Fibroblast of lung (primary cell): ENCODE data around the gene BMP8A. TPM values are rescaled to one million over a fixed set of nuclear protein-coding genes. Genes with fewer than 3 reads are reported as not detected.

Source experiments
- DNase-seq, 2 donors: peaks; one replicate each; pipeline versions ENCODE4 v3.0.0 to v3.0.0-alpha.2; 2010; ENCODE audit warnings: low read depth in 2 of 2
- H2AFZ ChIP-seq: 2 replicates; pipeline ENCODE4 v1.5.1; 2012; ENCODE audit warnings: low read length, control low read depth, inconsistent platforms
- H3K27ac ChIP-seq: 2 replicates; pipeline ENCODE4 v1.5.1; 2011; ENCODE audit warnings: low read length, control low read depth; ENCODE audit not compliant: insufficient read depth
- H3K27me3 ChIP-seq: 2 replicates; pipeline ENCODE4 v1.5.1; 2011; ENCODE audit warnings: mild to moderate bottlenecking, low read length; ENCODE audit not compliant: control insufficient read depth, insufficient read depth
- H3K36me3 ChIP-seq: 2 replicates; pipeline ENCODE4 v1.5.1; 2011; ENCODE audit warnings: low read length; ENCODE audit not compliant: control insufficient read depth, insufficient read depth
- H3K4me1 ChIP-seq: 2 replicates; pipeline ENCODE4 v1.5.1; 2011; ENCODE audit warnings: low read length; ENCODE audit not compliant: control insufficient read depth, insufficient read depth; ENCODE audit errors: extremely low read depth
- H3K4me2 ChIP-seq: 2 replicates; pipeline ENCODE4 v1.5.1; 2011; ENCODE audit warnings: low read length, control low read depth; ENCODE audit not compliant: insufficient read depth; ENCODE audit errors: extremely low read depth
- H3K4me3 ChIP-seq, 4 experiments: fragments of 200-600 bp in 1 of 4; sonication (generic) in 1 of 4; replicated peaks in 1 of 4; 2 replicates each; pipeline ENCODE4 v1.5.1; 2011 to 2016; ENCODE audit warnings: low read length in 4 of 4, low read depth in 3 of 4, mild to moderate bottlenecking in 3 of 4, control low read depth in 2 of 4, inconsistent platforms in 1 of 4, mixed read lengths in 1 of 4; ENCODE audit not compliant: insufficient read depth in 1 of 4; ENCODE audit errors: control extremely low read depth in 1 of 4
- H3K79me2 ChIP-seq: 2 replicates; pipeline ENCODE4 v1.5.1; 2012; ENCODE audit warnings: mild to moderate bottlenecking, low read length, inconsistent platforms; ENCODE audit not compliant: control insufficient read depth, insufficient read depth
- H3K9ac ChIP-seq: 2 replicates; pipeline ENCODE4 v1.5.1; 2011; ENCODE audit warnings: mild to moderate bottlenecking, low read length, control low read depth; ENCODE audit not compliant: insufficient read depth
- H3K9me3 ChIP-seq: 2 replicates; pipeline ENCODE4 v1.5.1; 2012; ENCODE audit warnings: low read depth, low read length; ENCODE audit not compliant: control insufficient read depth, insufficient read depth
- H4K20me1 ChIP-seq: 2 replicates; pipeline ENCODE4 v1.5.1; 2011; ENCODE audit warnings: low read length; ENCODE audit not compliant: control insufficient read depth, insufficient read depth; ENCODE audit errors: extremely low read depth
- CTCF ChIP-seq, 2 donors: IDR thresholded peaks in 1 of 2; conservative IDR thresholded peaks in 1 of 2; 1 replicate in 1 of 2; 2 replicates in 1 of 2; pipeline ENCODE4 v1.5.1; 2011 to 2012; ENCODE audit warnings: low read length in 2 of 2, control low read depth in 1 of 2, inconsistent platforms in 1 of 2, low read depth in 1 of 2, mild to moderate bottlenecking in 1 of 2
- EZH2 ChIP-seq: IDR thresholded peaks from 2 replicates; pipeline ENCODE4 v1.5.1; 2012; ENCODE audit warnings: low read length, control low read depth, mild to moderate bottlenecking; ENCODE audit errors: missing control alignments
- polyA plus RNA-seq, 2 donors: library from polyadenylated mRNA; depleted of rRNA in 1 of 2; stranded (reverse) in 1 of 2; unstranded in 1 of 2; fragments of >200 nt; gene quantifications; 2 replicates each; pipeline ENCODE4 v1.2.1, GENCODE V29; 2011 to 2012; ENCODE audit warnings: missing spikeins in 1 of 2
- total RNA-seq: library from RNA; depleted of rRNA; stranded (reverse); fragments of >200 nt; gene quantifications from 2 replicates; pipeline ENCODE4 v1.2.1, GENCODE V29; 2014

Gene BMP8A
- total and polyA plus RNA-seq, 2 donors (not counting 1 experiment from before 2014, with no cell fraction given), result 0.33 to 0.41 TPM

DNA sequence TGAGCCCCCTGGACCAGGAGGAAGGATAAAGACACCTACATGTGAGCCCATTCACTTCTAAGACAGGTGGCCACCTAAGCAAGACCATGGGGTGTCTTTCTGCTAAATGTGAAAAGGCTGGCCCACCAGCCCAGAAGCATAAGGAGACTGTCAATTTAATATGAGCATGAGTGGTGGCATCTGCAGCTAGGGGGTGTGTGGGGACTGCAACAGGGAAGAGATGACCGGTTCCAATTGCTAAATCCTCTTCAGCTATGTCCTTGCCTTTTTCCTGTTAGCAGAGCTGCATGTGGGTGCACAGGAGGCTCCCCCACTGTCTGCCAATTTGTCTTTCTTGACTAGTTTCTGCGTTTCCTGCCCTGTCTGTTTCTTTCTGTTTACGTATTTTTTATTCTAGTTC lies 22.3 kb upstream of the BMP8A start:
- DNase-seq, result no peak
- Histone ChIP-seq H3K4me1 (no peaks in the 10 kb centered on the region), H3K4me3 (no peak overlapping the region), H3K79me2 (no peaks in the 10 kb centered on the region), H3K27ac (no peak overlapping the region), H2AFZ (no peak overlapping the region), H3K27me3 (no peaks in the 10 kb centered on the region), H3K9ac (no peak overlapping the region), H3K9me3 (no peaks in the 10 kb centered on the region), H4K20me1 (no peaks in the 10 kb centered on the region), H3K36me3 (peaks cover 12% of the 10 kb centered on the region), H3K4me2 (no peak overlapping the region)
- no peak for TF ChIP-seq CTCF (conservative IDR thresholded peaks at IDR 0.05 in 1 of 2, IDR thresholded peaks at IDR 0.05 in 1 of 2; ENCODE audit: low read depth in 1 of 2, low read length in 2 of 2)
- no peak for TF ChIP-seq EZH2

DNA sequence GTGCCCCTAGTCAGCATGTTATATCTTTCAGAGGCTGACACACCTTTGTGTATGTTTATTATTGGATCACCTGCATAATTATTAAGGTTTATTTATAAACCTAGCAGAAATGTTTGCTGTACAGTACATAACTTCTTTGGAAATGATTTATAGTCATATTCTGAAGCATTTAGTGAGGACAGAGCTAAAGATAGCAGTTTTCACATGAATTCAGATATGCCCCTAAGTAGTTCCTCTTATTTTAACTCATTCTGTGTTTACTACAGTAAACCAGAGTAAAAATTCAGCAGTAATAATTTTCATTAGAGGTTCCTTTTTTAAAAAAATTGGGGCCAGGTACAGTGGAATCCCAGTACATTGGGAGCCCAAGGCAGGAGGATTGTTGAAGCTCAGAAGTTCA lies 21.4 kb upstream of the BMP8A start:
- peaks cover 14% of the 10 kb centered on the region for H3K36me3 ChIP-seq
- H3K4me3 ChIP-seq, result no peak overlapping the region
- H3K79me2 ChIP-seq, result no peaks in the 10 kb centered on the region
- TF ChIP-seq EZH2 (no peak), CTCF (conservative IDR thresholded peaks at IDR 0.05 in 1 of 2, IDR thresholded peaks at IDR 0.05 in 1 of 2; ENCODE audit: low read depth in 1 of 2, low read length in 2 of 2) (no peak)
- H3K9ac ChIP-seq, result no peak overlapping the region
- H3K9me3 ChIP-seq, result no peaks in the 10 kb centered on the region
- no peak overlapping the region for H3K27ac ChIP-seq
- no peaks in the 10 kb centered on the region for H3K27me3 ChIP-seq
- H3K4me2 ChIP-seq, result no peak overlapping the region
- no peak overlapping the region for H2AFZ ChIP-seq
- no peaks in the 10 kb centered on the region for H4K20me1 ChIP-seq
- no peak for DNase-seq
- H3K4me1 ChIP-seq, result no peaks in the 10 kb centered on the region

GRCh38 chr1:39472826-39473225 lies 18.6 kb upstream of the BMP8A start:
- no peaks in the 10 kb centered on the region for H3K27me3 ChIP-seq
- TF ChIP-seq EZH2 (no peak), CTCF (conservative IDR thresholded peaks at IDR 0.05 in 1 of 2, IDR thresholded peaks at IDR 0.05 in 1 of 2; ENCODE audit: low read depth in 1 of 2, low read length in 2 of 2) (no peak)
- peaks cover 16% of the 10 kb centered on the region for H3K36me3 ChIP-seq
- DNase-seq, result no peak
- H3K9me3 ChIP-seq, result no peaks in the 10 kb centered on the region
- no peaks in the 10 kb centered on the region for H4K20me1 ChIP-seq
- H3K4me1 ChIP-seq, result no peaks in the 10 kb centered on the region
- no peaks in the 10 kb centered on the region for H3K79me2 ChIP-seq
- H3K4me2 ChIP-seq, result no peak overlapping the region
- no peak overlapping the region for H3K4me3 ChIP-seq
- H3K27ac ChIP-seq, result no peak overlapping the region
- no peak overlapping the region for H2AFZ ChIP-seq
- no peak overlapping the region for H3K9ac ChIP-seq
